ENCODE data around the gene CELF2. TPM values are rescaled to one million over a fixed set of nuclear protein-coding genes. Genes with fewer than 3 reads are reported as not detected.

Gene CELF2
- total RNA-seq, 1 experiment from 2014 or later, result 0.27 TPM

GRCh38 chr10:11111490-11111889 is 93.8 kb downstream of the CELF2 start:
- no peaks in the 10 kb centered on the region for H3K9me3 Mint-ChIP-seq (ENCODE audit: unreplicated experiment)
- Histone ChIP-seq H3K9me3 (no peaks in the 10 kb centered on the region), H3K27me3 (replicated peaks; ENCODE audit: control insufficient read depth, insufficient read depth, low read length) (0 out of 2 replicates have a peak, but pooled peaks cover 2% of the 10 kb centered on the region), H3K4me3 (ENCODE audit: low read depth, low read length) (no peak overlapping the region), H3K36me3 (ENCODE audit: control insufficient read depth, insufficient read depth, low read length) (no peaks in the 10 kb centered on the region), H3K4me1 (no peaks in the 10 kb centered on the region)
- H3K4me1 Mint-ChIP-seq (ENCODE audit: low read depth, unreplicated experiment), result no peaks in the 10 kb centered on the region
- ChIA-PET POLR2A (no interaction called here), CTCF (no interaction called here)
- no peaks in the 10 kb centered on the region for H3K36me3 Mint-ChIP-seq (ENCODE audit: insufficient read depth, unreplicated experiment)
- no peak for DNase-seq
- H3K4me3 Mint-ChIP-seq (ENCODE audit: unreplicated experiment), result no peak overlapping the region
- intact Hi-C loops (cut with micrococcal nuclease; ENCODE audit: unreplicated experiment), result loop anchor here (5.0 kb wide), 1 partner anchor 361 kb away; no protein-coding TSS in a partner anchor
- BruUV-seq (replicated peaks), result no TSS peak
- TF ChIP-seq, protein P1, sequence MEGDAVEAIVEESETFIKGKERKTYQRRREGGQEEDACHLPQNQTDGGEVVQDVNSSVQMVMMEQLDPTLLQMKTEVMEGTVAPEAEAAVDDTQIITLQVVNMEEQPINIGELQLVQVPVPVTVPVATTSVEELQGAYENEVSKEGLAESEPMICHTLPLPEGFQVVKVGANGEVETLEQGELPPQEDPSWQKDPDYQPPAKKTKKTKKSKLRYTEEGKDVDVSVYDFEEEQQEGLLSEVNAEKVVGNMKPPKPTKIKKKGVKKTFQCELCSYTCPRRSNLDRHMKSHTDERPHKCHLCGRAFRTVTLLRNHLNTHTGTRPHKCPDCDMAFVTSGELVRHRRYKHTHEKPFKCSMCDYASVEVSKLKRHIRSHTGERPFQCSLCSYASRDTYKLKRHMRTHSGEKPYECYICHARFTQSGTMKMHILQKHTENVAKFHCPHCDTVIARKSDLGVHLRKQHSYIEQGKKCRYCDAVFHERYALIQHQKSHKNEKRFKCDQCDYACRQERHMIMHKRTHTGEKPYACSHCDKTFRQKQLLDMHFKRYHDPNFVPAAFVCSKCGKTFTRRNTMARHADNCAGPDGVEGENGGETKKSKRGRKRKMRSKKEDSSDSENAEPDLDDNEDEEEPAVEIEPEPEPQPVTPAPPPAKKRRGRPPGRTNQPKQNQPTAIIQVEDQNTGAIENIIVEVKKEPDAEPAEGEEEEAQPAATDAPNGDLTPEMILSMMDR (IDR thresholded peaks at IDR 0.05; ENCODE audit: insufficient read depth in 1 of 2, low read depth in 1 of 2, low read length in 1 of 2, severe bottlenecking in 1 of 2, unreplicated experiment in 1 of 2), result no peak
- H3K27ac Mint-ChIP-seq (ENCODE audit: unreplicated experiment), result no peak overlapping the region
- H3K27me3 Mint-ChIP-seq (ENCODE audit: insufficient read depth, unreplicated experiment), result peaks cover 19% of the 10 kb centered on the region

GRCh38 chr10:11112718-11113117 is 95.0 kb downstream of the CELF2 start:
- no peaks in the 10 kb centered on the region for H3K9me3 Mint-ChIP-seq (ENCODE audit: unreplicated experiment)
- no peak overlapping the region for H3K4me3 Mint-ChIP-seq (ENCODE audit: unreplicated experiment)
- no TSS peak for BruUV-seq (replicated peaks)
- TF ChIP-seq, protein P1 (IDR thresholded peaks at IDR 0.05; ENCODE audit: insufficient read depth in 1 of 2, low read depth in 1 of 2, low read length in 1 of 2, severe bottlenecking in 1 of 2, unreplicated experiment in 1 of 2), result no peak
- peaks cover 20% of the 10 kb centered on the region for H3K27me3 Mint-ChIP-seq (ENCODE audit: insufficient read depth, unreplicated experiment)
- H3K4me3 ChIP-seq (ENCODE audit: low read depth, low read length), result no peak overlapping the region
- no peak overlapping the region for H3K27ac Mint-ChIP-seq (ENCODE audit: unreplicated experiment)
- intact Hi-C loops (cut with micrococcal nuclease; ENCODE audit: unreplicated experiment), result loop anchor here (1.0 to 5.0 kb wide), 2 partner anchors 158 to 360 kb away; no protein-coding TSS in a partner anchor
- ChIA-PET POLR2A (no interaction called here), CTCF (no interaction called here)
- no peaks in the 10 kb centered on the region for H3K36me3 ChIP-seq (ENCODE audit: control insufficient read depth, insufficient read depth, low read length)
- H3K27me3 ChIP-seq (replicated peaks; ENCODE audit: control insufficient read depth, insufficient read depth, low read length), result 0 out of 2 replicates have a peak, but pooled peaks cover 2% of the 10 kb centered on the region
- no peak for DNase-seq
- no peaks in the 10 kb centered on the region for H3K36me3 Mint-ChIP-seq (ENCODE audit: insufficient read depth, unreplicated experiment)
- no peaks in the 10 kb centered on the region for H3K9me3 ChIP-seq
- H3K4me1 ChIP-seq, result no peaks in the 10 kb centered on the region
- no peaks in the 10 kb centered on the region for H3K4me1 Mint-ChIP-seq (ENCODE audit: low read depth, unreplicated experiment)

- intact Hi-C loops (cut with micrococcal nuclease; ENCODE audit: unreplicated experiment), result loop anchor here (1.0 to 5.0 kb wide), 2 partner anchors 157 to 359 kb away; no protein-coding TSS in a partner anchor
- TF ChIP-seq, protein P1 (IDR thresholded peaks at IDR 0.05; ENCODE audit: insufficient read depth in 1 of 2, low read depth in 1 of 2, low read length in 1 of 2, severe bottlenecking in 1 of 2, unreplicated experiment in 1 of 2), result peak; percentile 28 to 30
- H3K4me1 Mint-ChIP-seq (ENCODE audit: low read depth, unreplicated experiment), result no peaks in the 10 kb centered on the region
- peaks cover 19% of the 10 kb centered on the region for H3K27me3 Mint-ChIP-seq (ENCODE audit: insufficient read depth, unreplicated experiment)
- no peak overlapping the region for H3K4me3 Mint-ChIP-seq (ENCODE audit: unreplicated experiment)
- no TSS peak for BruUV-seq (replicated peaks)
- Histone ChIP-seq H3K4me3 (ENCODE audit: low read depth, low read length) (no peak overlapping the region), H3K4me1 (no peaks in the 10 kb centered on the region), H3K27me3 (replicated peaks; ENCODE audit: control insufficient read depth, insufficient read depth, low read length) (0 out of 2 replicates have a peak, but pooled peaks cover 2% of the 10 kb centered on the region), H3K9me3 (no peaks in the 10 kb centered on the region), H3K36me3 (ENCODE audit: control insufficient read depth, insufficient read depth, low read length) (no peaks in the 10 kb centered on the region)
- ChIA-PET POLR2A (no interaction called here), CTCF (interaction anchor here (1.2 kb wide), 1 partner anchor 157 kb away, joined by 6 read pairs; no protein-coding TSS in a partner anchor)
- DNase-seq, result no peak
- H3K36me3 Mint-ChIP-seq (ENCODE audit: insufficient read depth, unreplicated experiment), result no peaks in the 10 kb centered on the region
- H3K27ac Mint-ChIP-seq (ENCODE audit: unreplicated experiment), result no peak overlapping the region
- H3K9me3 Mint-ChIP-seq (ENCODE audit: unreplicated experiment), result no peaks in the 10 kb centered on the region
These were observed 95.5 kb downstream of the CELF2 start for GRCh38 chr10:11113156-11113555.
